GM12878 (cell line): ENCODE measurements around the gene PCCA. TPM values are rescaled to one million over a fixed set of nuclear protein-coding genes. Genes with fewer than 3 reads are reported as not detected.

Experiments used
- ATF7 ChIP-seq: fragments of 450-650 bp; IDR thresholded peaks from 2 replicates; pipeline ENCODE4 v1.6.1; 2016; ENCODE audit warnings: low read depth, mild to moderate bottlenecking
- CBFB ChIP-seq: IDR thresholded peaks from 2 replicates; pipeline ENCODE4 v1.6.1; 2016; ENCODE audit warnings: antibody characterized with exemption, low read depth
- CHD2 ChIP-seq: IDR thresholded peaks from 2 replicates; pipeline ENCODE4 v1.6.1; 2011; ENCODE audit warnings: low read depth, low read length, improper control_type of control experiment, borderline replicate concordance
- GABPA ChIP-seq: IDR thresholded peaks from 2 replicates; pipeline ENCODE4 v1.6.1; 2014; ENCODE audit warnings: antibody characterized with exemption, low read depth, mild to moderate bottlenecking, inconsistent platforms
- MYC ChIP-seq: IDR thresholded peaks from 2 replicates; pipeline ENCODE4 v1.6.1; 2011; ENCODE audit warnings: mild to moderate bottlenecking, low read length, moderate library complexity, inconsistent platforms; ENCODE audit not compliant: insufficient read depth, insufficient replicate concordance, insufficient read length, severe bottlenecking
- NRF1 ChIP-seq: conservative IDR thresholded peaks from 2 replicates; pipeline ENCODE4 v1.6.1; 2011; ENCODE audit warnings: mild to moderate bottlenecking, low read depth, low read length, improper control_type of control experiment
- TBL1XR1 ChIP-seq: IDR thresholded peaks from 2 replicates; pipeline ENCODE4 v1.6.1; 2012; ENCODE audit warnings: low read depth, low read length, improper control_type of control experiment
- polyA plus RNA-seq, 11 experiments: library from polyadenylated mRNA; depleted of rRNA in 4 of 11; unstranded in 6 of 11; stranded (reverse) in 5 of 11; fragments of >200 nt; fragmentation: Nextera tagmentation in 4 of 11; fragmentation: Illumina TruSeq in 1 of 11; extraction: Ambion mirVana in 4 of 11; extraction: Trizol in 1 of 11; gene quantifications; 1 replicate in 1 of 11; 2 replicates in 10 of 11; pipeline versions ENCODE4 v1.2.1 to v1.2.3, GENCODE V29; 2011 to 2016; ENCODE audit warnings: inconsistent platforms in 2 of 11, missing spikeins in 2 of 11, low read depth in 1 of 11
- total RNA-seq, 4 experiments: library from RNA; depleted of rRNA in 3 of 4; stranded (reverse); fragments of >200 nt in 3 of 4; fragmentation: Illumina TruSeq in 1 of 4; extraction: Trizol in 1 of 4; gene quantifications; 2 replicates each; pipeline versions ENCODE4 v1.2.1 to v1.2.3, GENCODE V29; 2013 to 2021
- TF ChIP-seq, protein P1 (sequence below): fragments of 450-650 bp; formaldehyde crosslinking; IDR thresholded peaks from 2 replicates; pipeline ENCODE4 v1.4.0; 2022; ENCODE audit warnings: mild to moderate bottlenecking, moderate library complexity
- TF ChIP-seq, protein P2 (sequence below): fragments of 450-650 bp; IDR thresholded peaks from 2 replicates; pipeline ENCODE4 v1.6.1; 2017; ENCODE audit warnings: borderline replicate concordance
- TF ChIP-seq, protein P3 (sequence below): IDR thresholded peaks from 2 replicates; pipeline ENCODE4 v1.6.1; 2011; ENCODE audit warnings: low read depth, low read length, improper control_type of control experiment, borderline replicate concordance

PCCA gene
- total and polyA plus RNA-seq, 10 of the 15 experiments (the other 5 are each of a cell fraction or from before 2014, with no cell fraction given), result 5.9 to 18.2 (median 12.4) TPM

DNA sequence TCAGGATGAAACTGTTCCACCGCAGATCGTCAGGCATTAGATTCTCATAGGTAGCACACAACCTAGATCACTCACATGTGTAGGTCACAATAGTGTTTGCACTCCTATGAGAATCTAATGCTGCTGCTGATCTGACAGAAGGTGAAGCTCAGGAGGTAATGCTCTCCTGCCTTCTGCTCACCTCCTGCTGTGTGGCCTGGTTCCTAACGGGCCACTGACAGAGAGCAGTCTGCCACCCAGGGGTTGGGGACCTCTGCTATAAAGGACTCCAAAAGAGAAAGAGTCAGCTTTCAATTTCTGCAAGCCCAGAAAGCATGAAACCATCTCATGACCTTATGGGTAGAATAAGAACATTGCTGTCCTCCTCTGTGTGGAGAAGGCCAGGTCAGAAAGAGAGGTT lies 43.5 kb upstream of the PCCA start (continued):
- TF ChIP-seq, protein P1, sequence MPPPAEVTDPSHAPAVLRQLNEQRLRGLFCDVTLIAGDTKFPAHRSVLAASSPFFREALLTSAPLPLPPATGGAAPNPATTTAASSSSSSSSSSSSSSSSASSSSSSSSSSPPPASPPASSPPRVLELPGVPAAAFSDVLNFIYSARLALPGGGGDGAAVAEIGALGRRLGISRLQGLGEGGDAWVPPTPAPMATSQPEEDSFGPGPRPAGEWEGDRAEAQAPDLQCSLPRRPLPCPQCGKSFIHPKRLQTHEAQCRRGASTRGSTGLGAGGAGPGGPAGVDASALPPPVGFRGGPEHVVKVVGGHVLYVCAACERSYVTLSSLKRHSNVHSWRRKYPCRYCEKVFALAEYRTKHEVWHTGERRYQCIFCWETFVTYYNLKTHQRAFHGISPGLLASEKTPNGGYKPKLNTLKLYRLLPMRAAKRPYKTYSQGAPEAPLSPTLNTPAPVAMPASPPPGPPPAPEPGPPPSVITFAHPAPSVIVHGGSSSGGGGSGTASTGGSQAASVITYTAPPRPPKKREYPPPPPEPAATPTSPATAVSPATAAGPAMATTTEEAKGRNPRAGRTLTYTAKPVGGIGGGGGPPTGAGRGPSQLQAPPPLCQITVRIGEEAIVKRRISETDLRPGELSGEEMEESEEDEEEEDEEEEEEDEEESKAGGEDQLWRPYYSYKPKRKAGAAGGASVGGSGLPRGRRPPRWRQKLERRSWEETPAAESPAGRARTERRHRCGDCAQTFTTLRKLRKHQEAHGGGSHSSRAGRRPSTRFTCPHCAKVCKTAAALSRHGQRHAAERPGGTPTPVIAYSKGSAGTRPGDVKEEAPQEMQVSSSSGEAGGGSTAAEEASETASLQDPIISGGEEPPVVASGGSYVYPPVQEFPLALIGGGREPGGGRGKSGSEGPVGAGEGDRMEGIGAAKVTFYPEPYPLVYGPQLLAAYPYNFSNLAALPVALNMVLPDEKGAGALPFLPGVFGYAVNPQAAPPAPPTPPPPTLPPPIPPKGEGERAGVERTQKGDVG (CRISPR knock-in tag), result no peak
- TF ChIP-seq CBFB (no peak), GABPA (no peak), NRF1 (no peak), TBL1XR1 (no peak), ATF7 (no peak), CHD2 (no peak), MYC (no peak)
- TF ChIP-seq, protein P2, sequence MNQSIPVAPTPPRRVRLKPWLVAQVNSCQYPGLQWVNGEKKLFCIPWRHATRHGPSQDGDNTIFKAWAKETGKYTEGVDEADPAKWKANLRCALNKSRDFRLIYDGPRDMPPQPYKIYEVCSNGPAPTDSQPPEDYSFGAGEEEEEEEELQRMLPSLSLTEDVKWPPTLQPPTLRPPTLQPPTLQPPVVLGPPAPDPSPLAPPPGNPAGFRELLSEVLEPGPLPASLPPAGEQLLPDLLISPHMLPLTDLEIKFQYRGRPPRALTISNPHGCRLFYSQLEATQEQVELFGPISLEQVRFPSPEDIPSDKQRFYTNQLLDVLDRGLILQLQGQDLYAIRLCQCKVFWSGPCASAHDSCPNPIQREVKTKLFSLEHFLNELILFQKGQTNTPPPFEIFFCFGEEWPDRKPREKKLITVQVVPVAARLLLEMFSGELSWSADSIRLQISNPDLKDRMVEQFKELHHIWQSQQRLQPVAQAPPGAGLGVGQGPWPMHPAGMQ, result no peak
- TF ChIP-seq, protein P3, sequence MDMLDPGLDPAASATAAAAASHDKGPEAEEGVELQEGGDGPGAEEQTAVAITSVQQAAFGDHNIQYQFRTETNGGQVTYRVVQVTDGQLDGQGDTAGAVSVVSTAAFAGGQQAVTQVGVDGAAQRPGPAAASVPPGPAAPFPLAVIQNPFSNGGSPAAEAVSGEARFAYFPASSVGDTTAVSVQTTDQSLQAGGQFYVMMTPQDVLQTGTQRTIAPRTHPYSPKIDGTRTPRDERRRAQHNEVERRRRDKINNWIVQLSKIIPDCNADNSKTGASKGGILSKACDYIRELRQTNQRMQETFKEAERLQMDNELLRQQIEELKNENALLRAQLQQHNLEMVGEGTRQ, result no peak
